GM12892 (cell line): ENCODE data around the gene LY6G6D.

Source experiments
- POLR2A ChIP-seq: IDR thresholded peaks from 2 replicates; pipeline ENCODE4 v1.6.1; 2011; ENCODE audit warnings: low read depth, low read length, control low read depth
- POLR2AphosphoS5 ChIP-seq: IDR thresholded peaks from 2 replicates; pipeline ENCODE4 v1.6.1; 2011; ENCODE audit warnings: low read depth, low read length, control low read depth
- TAF1 ChIP-seq: IDR thresholded peaks from 2 replicates; pipeline ENCODE4 v1.6.1; 2011; ENCODE audit warnings: low read depth, mild to moderate bottlenecking, control low read depth, low read length, borderline replicate concordance

GRCh38 chr6:31727034-31727716 is 12.0 kb downstream of the LY6G6D start:
- no peak for TF ChIP-seq POLR2AphosphoS5
- no peak for TF ChIP-seq TAF1
- no peak; the same call in 1 of the 2 replicates for TF ChIP-seq POLR2A
